Measurements from ENCODE around the gene SMIM31.

DNA sequence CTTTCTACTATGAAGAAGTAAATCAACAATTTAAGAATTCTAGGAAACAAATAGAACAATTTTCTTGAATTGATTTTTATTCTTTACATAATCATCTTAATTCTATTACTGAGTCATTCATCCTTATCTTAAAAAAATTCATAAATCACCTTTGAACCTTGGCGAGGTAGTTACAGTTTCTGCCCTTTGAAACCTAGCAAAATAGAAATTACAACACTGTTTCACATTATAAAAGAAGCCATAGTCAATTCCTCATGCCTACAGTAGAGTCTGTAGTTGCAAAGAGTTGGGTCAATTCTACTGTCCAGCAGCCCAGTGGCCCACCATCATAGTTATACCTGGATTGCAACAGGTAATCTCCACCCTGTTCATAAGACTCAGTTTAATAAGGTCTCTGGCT is 7.3 kb downstream of the SMIM31 start:
- TF ChIP-seq, protein P1, sequence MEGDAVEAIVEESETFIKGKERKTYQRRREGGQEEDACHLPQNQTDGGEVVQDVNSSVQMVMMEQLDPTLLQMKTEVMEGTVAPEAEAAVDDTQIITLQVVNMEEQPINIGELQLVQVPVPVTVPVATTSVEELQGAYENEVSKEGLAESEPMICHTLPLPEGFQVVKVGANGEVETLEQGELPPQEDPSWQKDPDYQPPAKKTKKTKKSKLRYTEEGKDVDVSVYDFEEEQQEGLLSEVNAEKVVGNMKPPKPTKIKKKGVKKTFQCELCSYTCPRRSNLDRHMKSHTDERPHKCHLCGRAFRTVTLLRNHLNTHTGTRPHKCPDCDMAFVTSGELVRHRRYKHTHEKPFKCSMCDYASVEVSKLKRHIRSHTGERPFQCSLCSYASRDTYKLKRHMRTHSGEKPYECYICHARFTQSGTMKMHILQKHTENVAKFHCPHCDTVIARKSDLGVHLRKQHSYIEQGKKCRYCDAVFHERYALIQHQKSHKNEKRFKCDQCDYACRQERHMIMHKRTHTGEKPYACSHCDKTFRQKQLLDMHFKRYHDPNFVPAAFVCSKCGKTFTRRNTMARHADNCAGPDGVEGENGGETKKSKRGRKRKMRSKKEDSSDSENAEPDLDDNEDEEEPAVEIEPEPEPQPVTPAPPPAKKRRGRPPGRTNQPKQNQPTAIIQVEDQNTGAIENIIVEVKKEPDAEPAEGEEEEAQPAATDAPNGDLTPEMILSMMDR (IDR thresholded peaks at IDR 0.05): no peak
- TF ChIP-seq EP300 (IDR thresholded peaks at IDR 0.05): no peak
